T-helper 1 cell (primary cell): ENCODE measurements around the gene ZFAND6.
"Not testable (repeated sequence)": the region's sequence is repeated elsewhere in the genome, so short reads cannot be mapped to it uniquely, and the experiment has no call there.

Experiments
- DNase-seq, 5 donors: peaks; one replicate each; pipeline ENCODE4 v3.0.0-alpha.2; 2012 to 2020

ZFAND6 gene

GRCh38 chr15:80099662-80100061 lies 40.2 kb downstream of the ZFAND6 start:
- DNase-seq, result not testable (repeated sequence)

- DNase-seq, result no peak
Observed at GRCh38 chr15:80100247-80100646, 40.8 kb downstream of the ZFAND6 start.

GRCh38 chr15:80105193-80105592 lies 45.7 kb downstream of the ZFAND6 start:
- no peak for DNase-seq

- no peak for DNase-seq
Observed at GRCh38 chr15:80105595-80105994, 46.1 kb downstream of the ZFAND6 start.

- DNase-seq, result no peak
Observed at GRCh38 chr15:80106051-80106450, 46.6 kb downstream of the ZFAND6 start.

- no peak for DNase-seq
Observed at GRCh38 chr15:80107204-80107603, 47.7 kb downstream of the ZFAND6 start.

- DNase-seq, result no peak
Observed at GRCh38 chr15:80107774-80108173, 48.3 kb downstream of the ZFAND6 start.

GRCh38 chr15:80109388-80109787 lies 49.9 kb downstream of the ZFAND6 start:
- no peak for DNase-seq

GRCh38 chr15:80110920-80111319 lies 51.4 kb downstream of the ZFAND6 start:
- no peak for DNase-seq

GRCh38 chr15:80114114-80114513 lies 54.6 kb downstream of the ZFAND6 start:
- no peak for DNase-seq

- no peak for DNase-seq
Observed at GRCh38 chr15:80115021-80115420, 55.5 kb downstream of the ZFAND6 start.

GRCh38 chr15:80118956-80119355 lies 59.5 kb downstream of the ZFAND6 start:
- no peak for DNase-seq

GRCh38 chr15:80120636-80121035 lies 61.2 kb downstream of the ZFAND6 start:
- no peak for DNase-seq

- no peak for DNase-seq
Observed at GRCh38 chr15:80121546-80121945, 62.1 kb downstream of the ZFAND6 start.

- no peak for DNase-seq
Observed at GRCh38 chr15:80123034-80123433, 63.6 kb downstream of the ZFAND6 start.

- not testable (repeated sequence) for DNase-seq
Observed at GRCh38 chr15:80127253-80127652, 67.8 kb downstream of the ZFAND6 start.

- DNase-seq, result no peak
Observed at GRCh38 chr15:80127911-80128310, 68.4 kb downstream of the ZFAND6 start.

GRCh38 chr15:80132382-80132781 lies 72.9 kb downstream of the ZFAND6 start:
- no peak for DNase-seq

- DNase-seq, result no peak
Observed at GRCh38 chr15:80136854-80137253, 77.4 kb downstream of the ZFAND6 start.

GRCh38 chr15:80138961-80139360 lies 79.5 kb downstream of the ZFAND6 start:
- DNase-seq, result no peak

GRCh38 chr15:80140909-80141308 lies 81.4 kb downstream of the ZFAND6 start:
- no peak for DNase-seq

- no peak for DNase-seq
Observed at GRCh38 chr15:80141916-80142598, 82.6 kb downstream of the ZFAND6 start.

GRCh38 chr15:80142646-80143045 lies 83.2 kb downstream of the ZFAND6 start:
- DNase-seq, result no peak

GRCh38 chr15:80151148-80151547 lies 91.7 kb downstream of the ZFAND6 start:
- DNase-seq, result no peak

GRCh38 chr15:80151576-80151975 lies 92.1 kb downstream of the ZFAND6 start:
- DNase-seq, result no peak
